Activated CD8-positive, alpha-beta memory T cell treated with anti-CD3 and anti-CD28 coated beads, Interleukin-2, amount 10 ng/mL, durations not matched to agents 7 days and 5 days (primary cell): ENCODE data around the gene PDZD7. TPM values are rescaled to one million over a fixed set of nuclear protein-coding genes. Genes with fewer than 3 reads are reported as not detected.

Source experiments
- ATAC-seq: fragments of 150-1000 bp; cut with Tn5 transposase; one replicate; pipeline ENCODE4 v1.10.0; 2021; ENCODE audit warnings: moderate library complexity
- CTCF ChIA-PET: fragments of 350-600 bp; sonication (Branson Sonifier 250); formaldehyde crosslinking; loops from one replicate; lab custom pipeline; 2021; ENCODE audit warnings: antibody characterized with exemption; lab: Charles Lee
- DNase-seq: peaks from one replicate; pipeline ENCODE4 v3.0.0-alpha.2; 2020
- H3K27ac Mint-ChIP-seq: one replicate; pipeline ENCODE4 v1.8.0; 2021; ENCODE audit warnings: mild to moderate bottlenecking, mixed read lengths
- H3K27me3 Mint-ChIP-seq: one replicate; pipeline ENCODE4 v1.8.0; 2021; ENCODE audit warnings: mixed read lengths
- H3K36me3 Mint-ChIP-seq: one replicate; pipeline ENCODE4 v1.8.0; 2021; ENCODE audit warnings: mild to moderate bottlenecking, mixed read lengths
- H3K4me1 Mint-ChIP-seq: one replicate; pipeline ENCODE4 v1.8.0; 2021; ENCODE audit warnings: mixed read lengths
- H3K4me3 Mint-ChIP-seq: one replicate; pipeline ENCODE4 v1.8.0; 2021; ENCODE audit warnings: mild to moderate bottlenecking, moderate library complexity, mixed read lengths
- H3K9me3 Mint-ChIP-seq: one replicate; pipeline ENCODE4 v1.8.0; 2022; ENCODE audit warnings: low read depth, mixed read lengths
- microRNA-seq: library from miRNA; unstranded; fragments of <30 nt; microRNA quantifications from one replicate; pipeline ENCODE4 v1.2.0, GENCODE V29; 2022
- total RNA-seq, 2 experiments: library from RNA; stranded (reverse); gene quantifications; one replicate each; pipeline ENCODE4 v1.2.3, GENCODE V29; 2021

Gene PDZD7
- total RNA-seq, 2 experiments from 2014 or later, result 0.59 to 1.2 TPM

DNA sequence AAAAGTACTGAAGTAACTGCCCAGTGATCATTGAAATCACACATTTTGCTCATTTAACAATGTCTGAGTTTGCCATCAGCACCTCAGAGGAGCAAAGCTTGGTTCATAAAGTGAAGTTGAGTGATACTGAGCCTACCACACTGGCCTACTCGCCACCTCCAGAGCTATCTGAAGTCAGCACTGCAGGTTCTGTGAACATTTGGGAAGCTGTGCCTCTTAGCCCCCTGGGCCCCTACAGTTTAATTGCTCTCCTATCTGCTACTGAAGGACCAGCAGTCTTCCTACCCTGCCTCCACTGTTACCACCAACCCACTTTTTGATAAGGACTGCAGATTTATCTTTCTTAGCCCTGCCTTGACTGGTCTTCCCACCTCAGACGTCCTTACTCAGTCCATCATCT, 63.6 kb downstream of the PDZD7 start:
- Mint-ChIP-seq H3K36me3 (peaks cover 8% of the 10 kb centered on the region), H3K27me3 (no peaks in the 10 kb centered on the region), H3K9me3 (no peaks in the 10 kb centered on the region), H3K4me3 (no peak overlapping the region), H3K4me1 (peaks cover 7% of the 10 kb centered on the region), H3K27ac (no peak overlapping the region)
- no peak for DNase-seq
- no peak for ATAC-seq
- CTCF ChIA-PET, result interaction anchor here (1.2 to 4.2 kb wide), 3 partner anchors 9 to 47 kb away, joined by 5 to 20 read pairs (median 8); no protein-coding TSS in a partner anchor

DNA sequence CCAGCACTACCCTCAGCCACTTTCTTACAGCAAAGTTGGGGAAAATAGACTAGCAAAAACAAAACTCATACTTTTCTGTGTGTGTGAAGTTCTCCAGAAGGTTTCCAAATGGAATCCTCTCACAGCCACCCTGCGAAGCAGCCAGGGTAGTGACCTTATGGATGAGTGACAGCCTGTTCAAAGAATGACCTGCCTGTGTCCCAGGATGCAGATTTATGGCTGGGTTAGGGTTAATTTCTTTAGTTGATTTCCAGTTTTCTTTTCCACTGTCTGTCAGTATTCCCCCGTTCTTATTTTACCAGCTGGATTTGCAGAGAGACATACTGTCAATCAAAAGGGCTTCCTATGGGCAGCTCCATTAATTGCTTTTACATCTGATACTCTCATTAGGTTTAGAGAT, 64.0 kb downstream of the PDZD7 start:
- no peak overlapping the region for H3K27ac Mint-ChIP-seq
- DNase-seq (no peak), ATAC-seq (no peak)
- peaks cover 7% of the 10 kb centered on the region for H3K4me1 Mint-ChIP-seq
- peaks cover 11% of the 10 kb centered on the region for H3K36me3 Mint-ChIP-seq
- H3K9me3 Mint-ChIP-seq, result no peaks in the 10 kb centered on the region
- H3K4me3 Mint-ChIP-seq, result no peak overlapping the region
- no peaks in the 10 kb centered on the region for H3K27me3 Mint-ChIP-seq
- CTCF ChIA-PET, result interaction anchor here (0.9 to 4.2 kb wide), 3 partner anchors 8 to 47 kb away, joined by 3 to 20 read pairs (median 8); no protein-coding TSS in a partner anchor

DNA sequence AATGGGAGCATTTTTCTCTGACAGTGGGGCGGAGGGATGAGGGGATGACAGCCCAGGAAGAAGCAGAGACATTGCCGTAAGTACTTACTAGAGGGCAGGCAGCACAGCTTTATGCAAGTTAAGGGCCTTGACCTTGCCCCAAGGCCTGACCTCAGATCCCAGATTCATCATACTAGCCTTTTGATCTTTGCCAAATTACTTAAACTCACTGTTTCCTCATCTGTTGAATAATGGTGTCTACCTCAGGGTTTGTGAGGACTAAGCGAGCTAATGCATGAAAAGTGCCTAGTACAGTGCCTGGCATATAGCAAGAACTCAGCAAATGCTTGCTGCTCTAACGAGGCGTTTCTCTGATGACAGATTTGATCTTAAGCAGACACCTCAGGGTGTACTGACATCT, 65.1 kb downstream of the PDZD7 start:
- no peak overlapping the region for H3K27ac Mint-ChIP-seq
- no peak overlapping the region for H3K4me3 Mint-ChIP-seq
- no peaks in the 10 kb centered on the region for H3K9me3 Mint-ChIP-seq
- H3K27me3 Mint-ChIP-seq, result no peaks in the 10 kb centered on the region
- peaks cover 7% of the 10 kb centered on the region for H3K4me1 Mint-ChIP-seq
- CTCF ChIA-PET, result interaction anchor here (2.6 to 4.2 kb wide), 2 partner anchors 22 to 48 kb away, joined by 8 to 20 read pairs; partner anchors contain the start of genes MRPL43 and TWNK
- ATAC-seq (no peak), DNase-seq (no peak)
- H3K36me3 Mint-ChIP-seq, result peaks cover 16% of the 10 kb centered on the region

DNA sequence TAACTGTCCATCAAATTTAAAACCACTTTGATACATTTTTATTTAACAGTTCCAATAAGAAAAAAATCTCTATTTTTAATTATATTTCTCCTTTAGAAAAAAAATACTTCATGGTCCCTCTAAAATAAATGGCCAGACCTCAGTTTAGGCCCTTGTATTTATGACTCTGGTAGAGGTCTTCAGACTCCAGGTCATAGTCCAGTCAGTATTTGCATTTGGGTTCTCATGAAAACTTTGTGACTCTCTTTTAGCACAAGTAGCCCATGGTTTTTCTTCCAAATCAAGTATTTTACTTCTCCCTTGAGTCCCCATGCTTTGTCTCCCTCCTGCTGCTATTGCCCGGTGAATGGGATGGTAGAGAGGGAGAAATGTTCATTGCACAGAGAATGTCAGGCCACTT, 67.1 kb downstream of the PDZD7 start:
- Mint-ChIP-seq H3K36me3 (peaks cover 26% of the 10 kb centered on the region), H3K27me3 (no peaks in the 10 kb centered on the region), H3K9me3 (no peaks in the 10 kb centered on the region), H3K4me1 (peaks cover 4% of the 10 kb centered on the region), H3K27ac (no peak overlapping the region), H3K4me3 (no peak overlapping the region)
- CTCF ChIA-PET, result no interaction called here
- DNase-seq (no peak), ATAC-seq (no peak)

DNA sequence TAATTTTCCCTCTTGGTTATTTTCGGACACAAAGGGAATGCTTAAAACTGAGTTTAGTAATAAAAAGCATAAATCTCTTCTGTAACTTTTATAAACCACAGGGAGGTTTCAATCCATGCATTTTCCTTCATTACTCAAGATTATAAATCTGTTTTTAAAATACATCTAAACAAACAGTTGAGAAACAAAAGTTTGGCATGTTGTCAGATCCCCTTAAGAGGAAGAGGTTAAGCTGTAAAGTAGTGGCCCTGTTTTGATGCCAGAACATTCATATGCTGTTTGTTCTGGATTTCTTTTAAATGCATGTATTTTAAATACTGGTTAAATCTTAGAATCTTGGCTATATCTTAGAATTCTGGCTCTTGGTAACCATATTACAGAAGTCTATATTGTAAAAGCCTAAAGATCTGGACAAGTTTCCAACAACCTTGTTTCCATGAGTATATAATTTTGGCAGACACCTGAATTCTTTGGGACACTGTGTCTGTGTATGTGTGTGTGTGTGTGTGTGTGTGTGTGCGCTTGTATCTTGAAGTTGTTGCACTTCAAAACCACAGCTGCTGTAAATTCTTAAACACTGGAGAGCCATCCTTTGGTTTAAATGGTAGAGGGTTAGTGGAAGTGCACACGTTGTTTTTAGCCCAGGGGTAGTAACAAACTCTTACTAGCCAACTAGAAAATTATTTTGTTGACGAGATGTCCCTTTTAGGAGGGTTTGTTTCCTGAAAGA, 68.4 kb downstream of the PDZD7 start:
- Mint-ChIP-seq H3K9me3 (no peaks in the 10 kb centered on the region), H3K27me3 (no peaks in the 10 kb centered on the region), H3K27ac (no peak overlapping the region), H3K36me3 (peaks cover 29% of the 10 kb centered on the region), H3K4me3 (no peak overlapping the region), H3K4me1 (no peaks in the 10 kb centered on the region)
- DNase-seq (no peak), ATAC-seq (no peak)
- CTCF ChIA-PET, result no interaction called here

DNA sequence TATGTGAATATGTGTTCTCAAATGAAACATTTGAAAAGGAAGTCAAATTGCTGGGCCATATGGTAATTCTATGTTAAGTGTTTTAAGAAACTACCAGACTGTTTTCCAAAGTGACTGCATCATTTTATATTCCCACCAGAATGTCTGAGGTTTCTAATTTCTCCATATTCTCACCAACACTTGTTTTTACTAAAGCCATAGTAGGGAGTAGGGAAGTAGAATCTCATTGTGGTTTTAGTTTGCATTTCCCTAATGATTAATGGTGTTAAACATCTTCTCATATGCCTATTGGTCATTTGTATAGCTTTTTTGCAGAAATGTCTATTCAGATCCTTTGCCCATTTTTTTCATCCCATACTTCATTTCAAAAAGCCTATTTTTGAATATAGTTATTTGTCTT, 70.7 kb downstream of the PDZD7 start:
- Mint-ChIP-seq H3K27me3 (no peaks in the 10 kb centered on the region), H3K9me3 (no peaks in the 10 kb centered on the region), H3K4me1 (peaks cover 7% of the 10 kb centered on the region), H3K4me3 (no peak overlapping the region), H3K36me3 (peaks cover 36% of the 10 kb centered on the region), H3K27ac (no peak overlapping the region)
- no peak for ATAC-seq
- CTCF ChIA-PET, result no interaction called here
- DNase-seq, result no peak

Small RNA genes within 50 kb of the gene (microRNA-seq; reads per million reads assigned to microRNA genes)
- not detected for gene MIR608

Other genes with a start within 250 kb of the PDZD7 start
- 10 to 100 TPM; 41.4 to 53.0 TPM for gene SLF2, start 118.2 kb downstream of the PDZD7 start, total RNA-seq
- under 1 TPM; 0.26 to 0.45 TPM for gene SEMA4G, start 61.6 kb downstream of the PDZD7 start, total RNA-seq
- gene MRPL43, start 43.6 kb downstream of the PDZD7 start, total RNA-seq, result 10 to 100 TPM; 48.2 to 52.2 TPM
- 10 to 100 TPM; 11.2 to 18.7 TPM for gene TWNK, start 43.6 kb downstream of the PDZD7 start, total RNA-seq
- gene LZTS2, start 31.3 kb downstream of the PDZD7 start, total RNA-seq, result 10 to 100 TPM; 12.6 to 12.7 TPM
- 10 to 100 TPM; 38.2 to 48.8 TPM for gene SFXN3, start 105 bp upstream of the PDZD7 start, total RNA-seq
- gene KAZALD1, start 30.9 kb upstream of the PDZD7 start, total RNA-seq, result under 1 TPM in 1 of 2 experiments, not detected in 1; 0.30 TPM
- gene TLX1, start 100.2 kb upstream of the PDZD7 start, total RNA-seq, result not detected
- not detected for gene LBX1, start 198.3 kb upstream of the PDZD7 start, total RNA-seq